Activated naive CD8-positive, alpha-beta T cell (primary cell): ENCODE data around the gene FAIM.
"Not testable (repeated sequence)": the region's sequence is repeated elsewhere in the genome, so short reads cannot be mapped to it uniquely, and the experiment has no call there.

Experiments used
- H3K27ac Mint-ChIP-seq: one replicate; pipeline ENCODE4 v1.8.0; 2021; ENCODE audit warnings: mixed read lengths
- H3K27me3 Mint-ChIP-seq: one replicate; pipeline ENCODE4 v1.8.0; 2021; ENCODE audit warnings: mixed read lengths
- H3K36me3 Mint-ChIP-seq: one replicate; pipeline ENCODE4 v1.8.0; 2021; ENCODE audit warnings: mixed read lengths
- H3K4me1 Mint-ChIP-seq: one replicate; pipeline ENCODE4 v1.8.0; 2021; ENCODE audit warnings: low read depth, mixed read lengths
- H3K4me3 Mint-ChIP-seq: one replicate; pipeline ENCODE4 v1.8.0; 2021; ENCODE audit warnings: mild to moderate bottlenecking, mixed read lengths
- H3K9me3 Mint-ChIP-seq: one replicate; pipeline ENCODE4 v1.8.0; 2021; ENCODE audit warnings: low read depth, mixed read lengths

The FAIM gene

DNA sequence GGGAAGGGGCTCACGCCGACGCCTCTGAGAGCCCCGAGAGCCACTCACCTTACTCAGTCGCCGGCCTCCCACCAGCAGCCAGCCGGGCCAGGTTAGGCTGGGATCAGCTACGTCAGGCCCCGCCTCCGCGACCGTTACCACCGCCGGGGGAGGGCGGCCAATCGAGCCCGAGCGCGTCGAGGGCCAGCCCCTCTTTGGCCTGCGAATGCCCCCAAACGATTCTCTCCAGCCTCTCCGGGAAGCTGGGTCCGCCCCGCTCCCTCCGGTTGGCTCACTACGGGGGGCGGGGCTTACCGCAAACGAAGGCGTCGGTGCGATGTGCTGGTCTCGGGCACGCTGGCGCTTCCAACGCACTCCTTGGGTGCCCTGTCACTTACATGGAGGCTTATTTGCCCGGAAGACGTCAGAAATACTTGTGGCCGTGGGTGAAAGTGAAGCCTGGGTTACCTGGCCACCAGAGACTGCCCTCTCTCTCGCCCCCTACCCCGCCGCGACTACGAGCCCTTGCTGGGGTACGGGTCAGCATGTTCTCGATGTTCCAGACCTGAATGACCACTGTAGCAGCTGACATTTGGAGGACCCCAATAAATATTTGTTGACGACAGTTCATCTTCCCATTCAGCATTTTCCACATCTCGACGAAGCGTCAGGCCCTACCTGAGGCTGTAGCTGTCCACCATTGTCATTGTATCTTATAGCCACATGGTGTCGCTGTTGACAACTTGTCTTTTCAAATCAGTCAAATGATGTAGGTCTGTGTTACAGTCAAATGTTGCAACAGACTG lies 14.2 kb upstream of the FAIM start, which contains the start of gene CEP70:
Gene CEP70, minus strand, starts transcription at position 111 of the 785 bp plus-strand sequence. CDS start 21,333 bp downstream, outside the sequence.
- Mint-ChIP-seq H3K27me3 (no peaks in the 10 kb centered on the region), H3K36me3 (peaks cover 2% of the 10 kb centered on the region), H3K27ac (peak within 1 kb of the TSS; percentile 94), H3K4me1 (peaks cover 12% of the 10 kb centered on the region), H3K4me3 (peak within 1 kb of the TSS; percentile 92), H3K9me3 (no peaks in the 10 kb centered on the region)

DNA sequence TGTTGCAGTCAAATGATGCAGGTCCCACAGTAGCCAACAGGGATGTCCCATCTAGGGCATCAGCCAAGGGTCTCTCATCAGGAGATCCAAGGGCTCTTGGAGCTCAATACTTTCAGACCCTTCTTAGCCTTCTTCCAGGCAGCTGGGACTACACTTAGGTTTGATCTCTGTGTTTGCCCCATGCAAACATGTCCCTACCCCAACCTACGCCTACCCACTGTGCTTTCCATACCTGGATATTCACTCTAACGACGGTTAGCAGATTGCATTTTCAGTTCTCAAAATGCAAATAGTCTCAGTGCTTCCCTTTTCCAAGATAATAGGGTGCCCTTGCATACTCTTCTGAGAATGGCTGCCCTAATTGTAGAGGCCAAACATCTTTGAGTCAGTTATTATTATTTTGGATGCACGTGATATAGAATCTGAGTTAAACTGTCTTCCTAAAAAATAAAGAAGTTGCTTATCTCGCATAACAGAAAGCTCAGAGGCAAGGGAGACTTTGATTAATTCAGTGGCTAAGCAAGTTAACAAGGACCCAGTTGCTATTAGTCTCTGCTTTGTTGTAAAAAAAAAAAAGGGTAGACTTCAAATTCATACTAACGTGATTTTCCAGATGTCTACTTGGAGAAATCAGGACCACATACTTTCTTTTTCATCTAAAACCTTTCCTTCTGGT lies 13.5 kb upstream of the FAIM start:
- Mint-ChIP-seq H3K4me3 (peak overlapping the region; percentile 92), H3K9me3 (no peaks in the 10 kb centered on the region), H3K4me1 (peaks cover 12% of the 10 kb centered on the region), H3K27me3 (no peaks in the 10 kb centered on the region), H3K27ac (peak overlapping the region; percentile 94), H3K36me3 (peaks cover 2% of the 10 kb centered on the region)

DNA sequence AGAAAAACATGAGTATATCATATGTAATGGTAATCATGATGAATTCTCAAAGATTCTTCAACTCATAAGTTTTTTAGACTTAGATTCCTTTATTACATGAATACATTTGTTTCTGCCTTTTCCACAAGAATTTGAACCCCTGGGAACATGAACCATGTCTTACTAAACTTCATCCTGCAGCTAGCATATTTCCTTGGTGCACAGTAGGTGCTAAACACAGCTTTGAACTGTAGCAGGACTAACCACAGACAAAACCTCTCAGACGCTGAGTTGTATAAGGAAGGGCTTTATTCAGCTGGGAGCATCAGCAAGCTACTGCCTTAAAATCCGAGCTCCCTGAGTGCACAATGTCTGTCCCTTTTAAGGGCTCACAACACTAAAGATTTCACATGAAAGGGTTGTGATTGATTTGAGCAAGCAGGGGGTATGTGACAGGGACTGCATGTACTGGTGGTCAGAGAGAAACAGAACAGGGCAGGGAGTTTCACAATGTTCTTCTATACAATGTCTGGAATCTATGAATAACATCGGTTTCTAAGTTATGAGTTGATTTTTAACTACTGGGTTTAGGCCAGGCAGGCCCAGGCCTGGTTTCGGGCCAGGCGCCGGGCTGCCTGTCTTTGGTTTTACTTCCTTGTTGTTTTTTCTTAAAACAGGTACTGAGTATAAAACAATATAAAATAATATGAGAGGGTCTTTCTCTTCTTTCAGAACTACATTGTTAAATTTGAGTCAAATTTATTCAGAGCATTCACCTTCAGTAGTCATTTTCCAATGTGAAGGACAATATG lies 11.2 kb upstream of the FAIM start:
- not testable (repeated sequence) for H3K4me3 Mint-ChIP-seq, H3K27ac Mint-ChIP-seq, H3K9me3 Mint-ChIP-seq, H3K4me1 Mint-ChIP-seq, H3K27me3 Mint-ChIP-seq, H3K36me3 Mint-ChIP-seq

- no peak overlapping the region for H3K27ac Mint-ChIP-seq
- H3K36me3 Mint-ChIP-seq, result no peaks in the 10 kb centered on the region
- H3K4me1 Mint-ChIP-seq, result peaks cover 5% of the 10 kb centered on the region
- H3K4me3 Mint-ChIP-seq, result no peak overlapping the region
- H3K27me3 Mint-ChIP-seq, result no peaks in the 10 kb centered on the region
- no peaks in the 10 kb centered on the region for H3K9me3 Mint-ChIP-seq
Observed at GRCh38 chr3:138598534-138598933, 10.0 kb upstream of the FAIM start.

- no peak overlapping the region for H3K27ac Mint-ChIP-seq
- no peak overlapping the region for H3K4me3 Mint-ChIP-seq
- H3K9me3 Mint-ChIP-seq, result no peaks in the 10 kb centered on the region
- H3K4me1 Mint-ChIP-seq, result no peaks in the 10 kb centered on the region
- H3K36me3 Mint-ChIP-seq, result peaks cover 4% of the 10 kb centered on the region
- H3K27me3 Mint-ChIP-seq, result no peaks in the 10 kb centered on the region
Observed at GRCh38 chr3:138600100-138600745, 8.3 kb upstream of the FAIM start.

- not testable (repeated sequence) for H3K4me1 Mint-ChIP-seq, H3K4me3 Mint-ChIP-seq, H3K36me3 Mint-ChIP-seq, H3K27ac Mint-ChIP-seq, H3K27me3 Mint-ChIP-seq, H3K9me3 Mint-ChIP-seq
Observed at GRCh38 chr3:138601661-138602060, 6.9 kb upstream of the FAIM start.

DNA sequence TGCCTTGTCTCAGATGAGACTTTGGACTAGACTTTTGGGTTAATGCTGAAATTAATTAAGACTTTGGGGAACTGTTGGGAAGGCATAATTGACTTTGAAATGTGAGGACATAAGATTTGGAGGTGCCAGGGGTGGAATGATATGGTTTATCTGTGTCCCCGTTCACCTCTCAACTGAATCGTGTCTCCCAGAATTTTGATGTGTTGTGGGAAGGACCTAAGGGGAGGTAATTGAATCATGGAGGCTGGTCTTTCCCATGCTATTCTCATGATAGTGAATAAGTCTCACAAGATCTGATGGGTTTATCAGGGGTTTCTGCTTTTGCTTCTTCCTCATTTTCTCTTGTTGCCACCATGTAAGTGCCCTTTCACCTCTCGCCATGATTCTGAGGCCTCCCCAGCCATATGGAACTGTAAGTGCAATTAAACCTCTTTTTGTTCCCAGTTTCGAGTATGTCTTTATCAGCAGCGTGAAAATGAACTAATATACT lies 4.4 kb upstream of the FAIM start:
- not testable (repeated sequence) for H3K4me1 Mint-ChIP-seq, H3K4me3 Mint-ChIP-seq, H3K9me3 Mint-ChIP-seq, H3K36me3 Mint-ChIP-seq, H3K27me3 Mint-ChIP-seq, H3K27ac Mint-ChIP-seq

- no peaks in the 10 kb centered on the region for H3K9me3 Mint-ChIP-seq
- H3K36me3 Mint-ChIP-seq, result peaks cover 3% of the 10 kb centered on the region
- H3K4me3 Mint-ChIP-seq, result peak overlapping the region; percentile 87
- peaks cover 14% of the 10 kb centered on the region for H3K4me1 Mint-ChIP-seq
- H3K27ac Mint-ChIP-seq, result peak overlapping the region; percentile 88
- H3K27me3 Mint-ChIP-seq, result no peaks in the 10 kb centered on the region
Observed at GRCh38 chr3:138609898-138610266, 1.3 kb downstream of the FAIM start.

- H3K9me3 Mint-ChIP-seq, result no peaks in the 10 kb centered on the region
- H3K36me3 Mint-ChIP-seq, result peaks cover 6% of the 10 kb centered on the region
- no peak overlapping the region for H3K27ac Mint-ChIP-seq
- peaks cover 2% of the 10 kb centered on the region for H3K4me1 Mint-ChIP-seq
- H3K4me3 Mint-ChIP-seq, result no peak overlapping the region
- no peaks in the 10 kb centered on the region for H3K27me3 Mint-ChIP-seq
Observed at GRCh38 chr3:138615462-138615861, 6.9 kb downstream of the FAIM start.

- Mint-ChIP-seq H3K27ac (no peak overlapping the region), H3K36me3 (peaks cover 8% of the 10 kb centered on the region), H3K27me3 (no peaks in the 10 kb centered on the region), H3K9me3 (no peaks in the 10 kb centered on the region), H3K4me3 (no peak overlapping the region), H3K4me1 (no peaks in the 10 kb centered on the region)
Observed at GRCh38 chr3:138620431-138620830, 11.9 kb downstream of the FAIM start.

DNA sequence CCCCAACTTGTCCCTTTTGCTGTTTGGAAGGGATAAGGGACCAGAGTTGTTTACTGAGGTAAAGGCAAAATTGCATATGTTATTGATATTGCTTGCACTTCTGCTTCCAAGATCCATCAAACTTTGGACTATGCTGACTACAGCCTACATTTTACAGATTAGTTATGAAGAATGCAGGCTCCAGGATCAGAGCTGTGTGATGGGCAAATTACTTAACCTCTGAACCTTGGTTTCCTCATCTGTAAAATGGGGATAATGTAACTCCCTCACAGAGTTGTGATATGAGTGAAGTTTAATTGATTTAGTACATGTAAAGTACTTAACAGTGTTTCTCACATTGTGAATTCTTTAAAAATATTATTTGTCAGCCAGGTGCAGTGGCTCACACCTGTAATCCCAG lies 15.9 kb downstream of the FAIM start:
- no peaks in the 10 kb centered on the region for H3K9me3 Mint-ChIP-seq
- no peaks in the 10 kb centered on the region for H3K4me1 Mint-ChIP-seq
- H3K4me3 Mint-ChIP-seq, result no peak overlapping the region
- no peaks in the 10 kb centered on the region for H3K27me3 Mint-ChIP-seq
- peaks cover 12% of the 10 kb centered on the region for H3K36me3 Mint-ChIP-seq
- no peak overlapping the region for H3K27ac Mint-ChIP-seq

- peaks cover 14% of the 10 kb centered on the region for H3K36me3 Mint-ChIP-seq
- no peaks in the 10 kb centered on the region for H3K27me3 Mint-ChIP-seq
- H3K27ac Mint-ChIP-seq, result no peak overlapping the region
- H3K9me3 Mint-ChIP-seq, result no peaks in the 10 kb centered on the region
- no peak overlapping the region for H3K4me3 Mint-ChIP-seq
- no peaks in the 10 kb centered on the region for H3K4me1 Mint-ChIP-seq
Observed at GRCh38 chr3:138625707-138626365, 17.3 kb downstream of the FAIM start.

GRCh38 chr3:138629526-138629925 lies 21.0 kb downstream of the FAIM start:
- Mint-ChIP-seq H3K4me1 (no peaks in the 10 kb centered on the region), H3K36me3 (peaks cover 15% of the 10 kb centered on the region), H3K27me3 (no peaks in the 10 kb centered on the region), H3K4me3 (no peak overlapping the region), H3K9me3 (no peaks in the 10 kb centered on the region), H3K27ac (no peak overlapping the region)

- H3K36me3 Mint-ChIP-seq, result peaks cover 9% of the 10 kb centered on the region
- peaks cover 4% of the 10 kb centered on the region for H3K9me3 Mint-ChIP-seq
- no peaks in the 10 kb centered on the region for H3K27me3 Mint-ChIP-seq
- no peak overlapping the region for H3K4me3 Mint-ChIP-seq
- no peak overlapping the region for H3K27ac Mint-ChIP-seq
- H3K4me1 Mint-ChIP-seq, result no peaks in the 10 kb centered on the region
Observed at GRCh38 chr3:138638641-138639040, 30.1 kb downstream of the FAIM start.
